HG02938 (cell line): Measurements from ENCODE around the gene PPP2R3C.
"Not testable (repeated sequence)": the region's sequence is repeated elsewhere in the genome, so short reads cannot be mapped to it uniquely, and the experiment has no call there.

Source experiments
- ATAC-seq: cut with Tn5 transposase; IDR thresholded peaks from one replicate; pipeline ENCODE4 v1.9.1; 2021; ENCODE audit warnings: mild to moderate bottlenecking, moderate library complexity; ENCODE audit not compliant: unreplicated experiment

Gene PPP2R3C

DNA sequence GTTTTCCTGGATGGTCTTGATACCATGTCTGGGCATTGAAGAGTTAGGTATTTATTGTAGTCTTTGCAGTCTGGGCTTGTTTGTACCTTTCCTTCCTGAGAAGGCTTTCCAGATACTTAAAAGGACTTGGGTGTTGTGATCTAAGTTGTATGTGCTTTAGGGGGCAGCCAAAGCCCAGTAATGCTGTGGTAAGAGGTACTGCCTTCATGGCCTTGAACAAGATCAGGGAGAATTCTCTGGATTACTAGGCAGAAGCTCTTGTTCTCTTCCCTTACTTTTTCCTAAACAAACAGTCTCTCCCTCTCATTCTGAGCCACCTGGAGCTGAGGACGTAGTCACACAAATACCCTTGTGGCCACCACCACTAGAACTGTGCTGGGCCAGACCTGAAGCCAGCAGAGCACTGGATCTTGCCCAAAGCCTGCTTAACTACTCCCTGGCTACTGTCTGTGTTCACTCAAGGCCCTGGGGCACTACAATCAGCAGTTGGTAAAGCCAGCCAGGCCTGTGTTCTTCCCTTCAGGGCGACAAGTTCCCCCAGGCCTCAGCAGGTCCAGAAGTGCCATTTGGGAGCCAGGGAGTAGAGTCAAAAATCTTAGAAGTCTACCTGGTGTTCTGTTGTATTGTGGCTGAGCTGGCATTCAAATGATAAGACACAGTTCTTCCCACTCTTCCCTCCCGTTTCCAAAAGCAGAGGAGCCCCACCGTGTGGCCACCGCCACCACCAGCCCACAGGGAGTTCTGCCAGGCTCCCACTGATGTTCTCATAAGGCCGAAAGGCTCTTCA, 11.9 kb upstream of the PPP2R3C start:
- ATAC-seq, result no peak

DNA sequence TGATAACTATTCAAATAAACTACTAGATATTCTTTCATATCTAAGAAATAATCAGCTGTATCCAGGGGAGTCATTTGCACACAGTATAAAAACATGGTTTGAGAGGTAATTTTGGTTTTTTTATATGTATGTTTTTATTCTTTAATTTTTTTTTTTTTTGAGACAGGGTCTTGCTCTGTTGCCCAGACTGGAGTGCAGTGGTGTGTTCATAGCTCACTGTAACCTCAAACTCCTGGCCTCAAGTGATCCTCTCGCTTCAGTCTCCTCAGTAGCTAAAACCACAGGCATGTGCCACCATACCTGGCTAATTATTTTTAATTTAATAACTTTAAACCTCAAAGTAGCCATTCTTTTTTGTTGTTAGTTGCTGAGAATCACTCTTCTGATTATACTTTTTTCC, 2.3 kb upstream of the PPP2R3C start:
- ATAC-seq, result no peak

DNA sequence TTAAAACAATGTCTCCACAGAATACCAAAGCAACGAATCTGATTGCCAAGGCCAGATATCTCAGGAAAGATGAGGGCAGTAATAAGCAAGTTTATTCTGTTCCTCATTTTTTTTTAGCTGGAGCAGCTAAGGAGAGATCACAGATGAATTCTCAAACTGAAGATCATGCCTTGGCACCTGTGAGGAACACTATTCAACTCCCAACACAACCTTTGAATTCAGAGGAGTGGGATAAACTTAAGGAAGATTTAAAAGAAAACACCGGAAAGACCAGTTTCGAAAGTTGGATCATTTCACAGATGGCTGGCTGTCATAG, 1.6 kb upstream of the PPP2R3C start:
- ATAC-seq, result no peak

DNA sequence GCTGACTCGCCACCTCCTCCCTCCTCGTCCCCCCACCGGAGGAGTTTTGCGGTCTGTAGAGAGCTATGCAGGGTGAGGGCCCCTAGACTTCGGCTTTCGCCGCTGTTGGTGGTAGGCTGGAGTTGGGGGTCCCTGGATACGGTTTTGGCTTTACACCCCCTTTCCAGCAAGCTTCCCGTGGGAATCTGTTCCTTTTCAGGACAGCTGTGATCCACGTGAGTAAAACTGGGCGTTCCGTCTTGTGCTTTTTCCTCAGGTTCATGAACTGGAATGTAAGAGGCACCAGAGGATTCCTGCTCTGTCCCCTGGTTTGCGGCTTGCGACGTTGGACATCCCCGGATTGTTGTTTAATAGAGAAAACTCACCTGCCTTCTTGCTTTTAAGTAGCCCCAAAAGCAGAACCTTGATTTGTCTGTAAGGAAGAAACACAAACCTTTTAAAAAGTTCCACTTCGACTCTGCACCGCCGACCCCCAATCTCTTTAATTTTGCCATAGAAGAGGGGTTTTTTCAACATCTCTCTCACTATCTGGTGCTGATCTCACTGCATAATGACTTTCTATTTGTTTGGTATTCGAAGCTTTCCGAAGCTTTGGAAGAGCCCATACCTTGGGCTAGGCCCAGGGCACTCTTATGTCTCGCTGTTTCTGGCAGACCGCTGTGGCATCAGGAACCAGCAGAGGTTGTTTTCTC, 1.1 kb upstream of the PPP2R3C start:
- ATAC-seq, result no peak

DNA sequence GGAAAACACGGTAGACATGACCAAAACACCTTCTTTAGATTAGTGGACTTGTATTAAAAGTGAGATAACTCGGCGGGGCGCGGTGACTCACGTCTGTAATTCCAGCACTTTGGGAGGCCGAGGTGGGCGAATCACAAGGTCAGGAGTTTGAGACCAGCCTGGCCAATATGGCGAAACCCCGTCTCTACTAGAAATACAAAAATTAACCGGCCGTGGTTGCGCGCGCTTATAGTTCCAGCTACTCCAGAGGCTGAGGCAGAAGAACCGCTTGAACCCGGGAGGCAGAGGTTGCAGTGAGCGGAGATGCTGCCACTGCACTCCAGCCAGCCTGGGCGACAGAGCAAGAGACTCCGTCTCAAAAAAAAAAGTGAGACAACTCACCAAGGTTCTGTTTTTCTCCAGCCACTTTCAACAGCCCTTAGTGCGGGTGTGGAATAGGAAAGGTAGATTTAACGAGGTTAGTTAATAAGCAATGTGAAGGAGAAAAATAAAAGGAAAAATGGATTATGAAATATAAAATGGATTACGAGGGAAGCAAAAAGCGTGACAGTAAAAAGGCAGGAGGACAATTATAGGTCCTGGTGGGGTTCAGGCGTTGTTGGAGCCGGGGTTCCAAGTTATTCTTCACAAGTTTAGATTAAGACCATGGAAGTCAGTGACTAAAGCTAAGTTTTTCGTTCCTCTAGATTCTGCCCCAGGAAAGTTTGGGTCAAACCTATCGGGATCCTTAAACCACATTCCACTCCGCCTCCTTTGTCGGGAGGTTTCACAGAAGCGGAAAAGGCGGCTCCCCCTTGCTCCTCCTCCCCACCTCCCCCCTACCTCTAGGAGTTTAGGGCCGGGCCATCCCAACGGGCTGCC, 534 bp downstream of the PPP2R3C start:
- ATAC-seq, result no peak

DNA sequence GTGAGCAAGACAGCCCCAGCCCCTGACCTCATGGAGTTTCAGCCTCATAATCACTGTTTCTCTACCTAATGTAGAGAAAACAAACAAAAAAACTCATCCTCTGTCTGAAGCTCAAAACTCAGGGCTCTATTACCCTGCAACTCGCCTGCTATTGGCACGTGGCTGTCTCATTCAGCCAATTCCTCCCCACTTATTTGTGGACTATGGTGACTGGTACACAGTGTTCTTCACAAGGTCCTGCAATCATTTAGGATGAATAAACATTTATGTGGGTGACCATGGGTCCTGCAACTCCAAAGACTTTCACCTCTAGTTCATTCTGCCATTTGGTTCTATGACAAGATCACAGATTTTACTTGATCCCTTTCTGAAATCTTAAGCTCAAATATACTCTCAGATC, 4.7 kb downstream of the PPP2R3C start:
- no peak for ATAC-seq

DNA sequence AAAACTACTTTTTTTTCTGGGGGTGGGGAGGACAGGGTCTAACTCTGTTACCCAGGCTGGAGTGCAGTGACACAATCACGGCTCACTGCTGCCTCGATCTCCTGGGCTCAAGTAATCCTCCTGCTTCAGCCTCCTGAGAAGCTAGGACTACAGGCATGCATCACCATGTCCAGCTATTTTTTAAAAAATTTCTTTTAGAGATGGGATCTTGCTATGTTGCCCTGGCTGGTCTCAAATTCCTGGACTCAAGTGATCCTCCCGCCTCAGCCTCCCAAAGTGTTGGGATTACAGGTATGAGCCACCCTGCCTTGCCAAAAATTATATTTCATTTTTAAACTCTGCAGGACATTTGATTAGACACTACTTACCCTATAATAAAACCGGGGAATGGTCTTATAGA, 5.5 kb downstream of the PPP2R3C start:
- no peak for ATAC-seq

DNA sequence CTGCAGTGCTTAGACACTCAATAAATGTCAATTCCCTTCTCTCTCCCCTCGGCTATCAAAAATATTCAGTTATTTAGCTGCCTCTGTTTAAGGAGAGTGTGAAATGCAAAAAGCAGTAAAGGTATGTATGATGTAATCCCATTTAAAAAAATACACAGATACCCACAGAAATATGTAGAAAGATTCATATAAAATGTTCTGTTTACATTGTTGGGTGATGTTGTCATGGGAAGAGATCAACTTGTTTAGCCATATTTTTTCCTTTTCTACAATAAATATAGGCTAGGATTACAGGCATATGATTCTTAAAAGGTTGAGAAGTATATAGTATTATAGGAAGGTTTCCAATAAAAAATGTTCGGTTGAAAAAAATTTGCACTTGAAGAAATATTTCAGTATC, 7.8 kb downstream of the PPP2R3C start:
- no peak for ATAC-seq

DNA sequence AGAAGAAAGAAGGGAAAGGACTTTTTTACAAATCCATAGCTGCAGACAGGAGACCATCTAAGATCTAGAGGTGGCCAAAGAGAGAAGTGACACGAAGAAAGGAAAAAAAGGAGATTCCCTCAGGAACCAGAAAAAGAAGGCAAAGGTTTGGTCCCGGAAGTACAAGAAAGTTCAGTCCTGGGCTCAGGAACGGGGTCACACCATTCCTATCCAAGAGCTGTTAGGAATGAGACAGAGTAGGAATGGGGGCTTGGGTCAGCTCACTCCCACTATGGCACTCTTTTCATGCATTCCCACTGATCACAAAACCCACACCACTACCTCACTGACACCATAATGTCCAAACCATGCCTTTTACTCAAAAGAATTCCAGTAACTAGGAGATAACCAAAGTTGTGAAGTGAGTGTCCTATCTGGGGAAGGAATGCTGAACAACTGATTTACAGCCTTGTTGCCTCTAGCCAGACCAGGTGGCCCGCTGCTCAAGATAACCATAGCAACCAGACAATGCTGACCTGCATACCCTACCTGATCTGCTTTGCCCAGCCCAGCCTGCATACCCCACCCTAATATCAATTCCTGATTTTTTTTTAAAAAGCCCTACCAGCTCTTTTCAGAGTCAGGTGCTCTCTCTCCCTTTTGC, 8.4 kb downstream of the PPP2R3C start:
- ATAC-seq, result no peak

DNA sequence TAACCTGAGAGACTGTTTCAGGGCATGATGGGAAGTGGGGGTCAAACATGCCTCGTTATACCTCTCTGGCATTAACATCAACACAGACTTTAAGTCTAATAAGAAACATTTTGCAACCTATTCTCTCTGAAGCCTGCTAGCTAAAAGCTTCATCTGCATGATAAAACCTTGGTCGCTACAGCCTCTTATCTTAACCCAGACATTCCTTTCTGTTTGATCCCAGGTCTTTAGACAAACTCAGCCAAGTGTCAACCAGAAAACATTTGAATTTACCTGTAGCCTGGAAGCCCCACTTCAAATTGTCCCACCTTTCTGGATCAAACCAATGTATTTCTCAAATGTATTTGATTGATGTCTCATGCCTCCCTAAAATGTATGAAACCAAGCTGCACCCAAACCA, 9.1 kb downstream of the PPP2R3C start:
- no peak for ATAC-seq

DNA sequence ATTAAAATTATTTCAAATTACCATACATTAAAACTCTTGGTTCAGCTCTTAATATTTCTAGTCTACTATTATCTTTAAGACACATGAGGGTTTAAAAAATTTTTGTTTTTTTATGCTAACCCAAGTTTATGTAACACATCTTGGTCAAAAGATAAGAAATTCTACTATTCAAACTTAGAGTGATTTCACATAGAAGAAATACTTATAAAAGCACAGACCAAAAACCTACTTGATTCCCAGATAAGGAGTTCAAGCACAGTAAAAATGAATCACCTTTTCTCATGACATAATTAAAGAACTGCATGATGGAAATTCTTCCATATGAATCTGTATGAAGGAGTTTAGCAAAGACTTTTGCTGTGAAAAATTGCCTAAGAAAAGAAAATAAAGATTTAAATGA, 13.9 kb downstream of the PPP2R3C start:
- ATAC-seq, result no peak

DNA sequence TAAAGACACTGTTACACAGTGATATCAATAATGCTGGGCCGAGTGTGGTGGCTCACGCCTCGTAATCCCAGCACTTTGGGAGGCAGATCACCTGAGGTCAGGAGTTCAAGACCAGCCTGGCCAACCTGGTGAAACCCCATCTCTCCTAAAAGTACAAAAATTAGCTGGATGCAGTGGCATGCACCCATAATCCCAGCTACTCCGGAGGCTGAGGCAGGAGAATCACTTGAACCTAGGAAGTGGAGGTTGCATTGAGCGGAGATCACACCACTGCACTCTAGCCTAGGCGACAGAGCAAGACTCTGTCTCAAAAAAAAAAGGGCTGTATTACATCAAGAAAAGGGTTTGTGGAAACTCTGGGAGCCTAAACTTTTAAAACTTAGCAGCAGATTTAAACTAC, 27.1 kb downstream of the PPP2R3C start:
- ATAC-seq, result not testable (repeated sequence)

DNA sequence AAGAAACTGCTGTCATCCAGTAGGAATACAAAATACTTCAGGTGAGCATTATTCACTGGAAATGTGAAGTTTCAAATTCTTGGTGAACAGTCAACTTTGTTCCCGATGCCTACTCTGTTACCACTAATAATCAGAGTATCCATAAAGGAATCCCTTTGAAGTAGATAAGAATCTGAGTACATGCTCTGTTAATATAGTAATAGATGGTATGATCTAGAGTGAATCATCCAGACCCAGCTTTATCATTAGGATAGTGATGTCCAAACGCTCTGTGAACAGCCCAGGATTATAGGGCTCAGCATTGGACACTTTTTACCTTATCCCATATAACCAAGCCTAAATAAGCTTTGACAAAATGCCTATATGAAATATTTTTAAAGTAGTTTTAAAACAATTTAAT, 33.3 kb downstream of the PPP2R3C start:
- ATAC-seq, result no peak

DNA sequence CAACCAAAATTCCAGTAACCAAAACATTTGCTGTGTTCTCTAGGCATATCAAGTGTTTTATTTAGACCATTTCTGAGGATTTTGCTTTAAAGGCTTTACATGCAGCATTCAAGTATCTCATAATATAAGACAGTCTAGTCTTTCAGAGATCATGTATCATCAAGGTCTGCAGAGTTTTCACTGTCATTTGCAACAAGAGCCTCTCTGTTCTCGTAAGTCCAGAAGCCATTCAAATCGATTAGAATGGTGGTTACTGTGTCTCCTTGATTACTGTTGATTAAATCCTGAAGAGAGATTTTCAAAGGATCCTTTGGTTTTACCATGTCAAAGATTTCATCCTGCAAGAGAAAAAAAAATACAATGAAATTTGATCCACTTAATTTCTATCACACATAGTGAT, 36.3 kb downstream of the PPP2R3C start:
- no peak for ATAC-seq

DNA sequence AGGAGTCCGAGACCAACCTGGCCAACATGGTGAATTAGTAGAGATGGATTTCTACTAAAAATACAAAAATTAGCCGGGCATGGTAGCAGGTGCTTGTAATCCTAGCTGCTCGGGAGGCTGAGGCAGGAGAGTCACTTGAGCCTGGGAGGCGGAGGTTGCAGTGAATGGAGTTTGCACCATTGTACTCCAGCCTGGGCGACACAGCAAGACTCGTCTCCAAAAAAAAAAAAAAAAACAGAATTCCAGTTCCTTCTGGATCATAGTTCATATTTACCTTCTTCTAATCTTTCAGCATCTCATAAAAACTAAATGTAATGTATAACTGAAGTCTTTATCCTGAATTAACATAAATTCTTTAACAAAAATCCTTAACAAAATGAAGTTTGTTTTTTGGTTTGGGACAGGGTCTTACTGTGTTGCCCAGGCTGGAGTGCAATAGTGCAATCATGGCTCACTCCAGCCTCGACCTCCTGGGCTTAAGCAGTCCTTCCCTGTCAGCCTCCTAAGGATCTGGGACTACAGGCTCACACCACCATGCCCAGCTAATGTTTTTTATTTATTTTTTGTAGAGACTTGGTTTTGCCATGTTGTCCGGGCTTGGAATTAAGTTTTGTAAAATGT, 38.1 kb downstream of the PPP2R3C start:
- ATAC-seq, result no peak

DNA sequence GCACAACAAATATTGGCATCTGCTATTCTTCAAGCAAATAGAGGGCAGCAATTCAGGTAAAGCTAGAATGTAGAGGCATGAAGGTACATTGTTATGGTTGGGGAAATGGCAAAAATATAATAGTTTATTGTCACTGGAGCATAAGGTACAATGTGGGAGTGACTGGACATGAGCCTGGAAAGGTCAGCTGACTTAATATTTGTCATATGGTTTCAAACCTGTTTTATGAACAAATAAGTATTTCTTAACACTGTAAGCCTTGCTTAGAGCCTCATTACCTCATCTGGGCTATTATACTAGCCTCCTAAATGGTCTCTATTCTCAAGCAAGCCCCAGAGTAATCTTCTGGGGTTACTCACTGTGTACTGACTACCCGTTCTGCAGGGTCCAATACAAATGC, 42.0 kb downstream of the PPP2R3C start:
- ATAC-seq, result no peak

DNA sequence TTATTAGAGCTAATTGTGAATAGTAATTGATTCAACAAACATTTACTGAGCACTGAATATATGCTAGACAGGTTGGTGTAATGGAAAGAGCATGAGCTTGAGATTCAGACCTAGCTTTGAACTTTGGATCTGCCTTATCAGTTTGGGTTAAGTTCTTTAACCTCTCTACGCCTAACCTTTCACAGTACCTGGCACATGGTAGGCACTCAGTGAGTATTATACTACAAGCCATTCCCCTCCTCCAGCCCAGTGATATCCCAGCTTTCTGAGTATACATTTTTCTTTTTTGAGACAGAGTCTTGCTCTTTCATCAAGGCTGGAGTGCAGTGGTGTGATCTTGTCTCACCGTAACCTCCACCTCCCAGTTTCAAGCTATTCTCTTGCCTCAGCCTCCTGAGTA, 43.7 kb downstream of the PPP2R3C start:
- no peak for ATAC-seq

DNA sequence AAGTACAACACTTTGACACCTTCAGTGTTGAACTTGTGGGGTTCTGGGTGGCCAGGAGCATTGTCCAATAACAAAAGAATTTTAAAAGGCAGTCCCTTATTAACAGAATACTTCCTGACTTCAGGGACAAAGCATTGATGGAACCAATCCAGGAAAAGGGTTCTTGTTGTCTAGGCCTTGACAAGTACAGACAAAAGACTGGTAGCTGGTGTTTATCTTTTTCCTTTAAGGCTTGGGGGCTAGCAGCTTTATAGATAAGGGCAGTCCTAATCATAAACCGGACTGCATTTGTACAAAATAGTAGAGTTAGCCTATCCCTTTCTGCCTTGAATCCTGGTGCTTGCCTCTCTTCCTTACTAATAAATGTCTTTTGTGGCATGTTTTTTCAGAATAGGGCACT, 48.3 kb downstream of the PPP2R3C start:
- no peak for ATAC-seq

DNA sequence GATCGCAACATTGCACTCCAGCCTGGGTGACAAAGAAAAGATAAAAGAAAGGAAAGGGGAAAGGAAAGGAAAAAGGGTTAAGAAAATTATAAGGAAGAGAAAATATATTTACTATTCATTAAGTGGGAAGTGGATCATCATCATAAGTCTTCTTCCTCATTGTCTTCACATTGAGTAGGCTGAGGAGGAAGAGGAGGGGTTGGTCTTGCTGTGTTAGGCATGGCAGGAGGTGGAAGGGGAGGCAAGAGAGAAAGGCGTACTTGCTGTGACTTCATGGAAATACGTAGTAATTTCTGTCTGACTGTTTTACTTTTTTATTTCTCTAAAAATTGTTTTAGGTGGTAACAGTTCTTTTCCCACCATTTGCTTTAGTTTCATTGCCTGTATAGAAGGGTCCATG, 49.6 kb downstream of the PPP2R3C start:
- ATAC-seq, result no peak

DNA sequence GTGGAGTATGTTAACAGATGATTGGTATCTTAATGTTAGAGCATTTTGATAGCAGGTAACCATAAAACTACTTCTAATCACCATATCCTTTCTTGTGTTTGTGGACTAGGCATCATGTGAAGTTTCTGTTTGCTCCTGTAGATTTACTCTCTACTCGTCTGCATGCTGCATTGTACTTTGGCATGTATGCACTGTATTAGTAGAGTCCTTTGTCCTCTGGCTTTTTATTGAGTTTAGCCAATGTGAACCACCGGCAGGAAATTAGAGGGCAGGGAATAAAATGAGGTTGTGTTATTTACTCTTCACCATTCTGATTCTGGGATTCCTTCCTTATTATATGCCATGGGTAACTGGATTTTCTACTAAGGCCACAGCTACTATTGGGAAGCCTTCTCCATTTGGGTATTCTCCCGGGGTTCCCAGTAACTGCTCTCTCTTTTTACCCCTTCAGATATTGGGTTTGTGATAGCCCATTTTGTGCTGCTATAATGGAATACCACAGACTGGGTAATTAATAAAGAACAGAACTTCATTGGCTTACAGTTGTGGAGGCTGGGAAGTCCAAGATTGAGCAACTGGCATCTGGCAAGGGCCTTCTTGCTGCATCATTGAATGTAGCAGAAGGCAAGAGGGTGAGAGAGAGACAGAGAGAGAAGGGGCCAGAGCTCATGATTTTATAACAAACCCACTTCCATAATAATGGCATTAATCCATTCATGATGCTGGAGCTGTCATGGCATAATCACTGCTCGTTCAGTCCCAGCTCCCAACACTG, 53.4 kb downstream of the PPP2R3C start:
- no peak for ATAC-seq
